Cardiac septum (tissue), 1 donor: ENCODE data around the gene PLA2G4A. TPM values are rescaled to one million over a fixed set of nuclear protein-coding genes. Genes with fewer than 3 reads are reported as not detected.

Experiments used
- DNase-seq: peaks from one replicate; pipeline ENCODE4 v3.0.0-alpha.2; 2020; ENCODE audit warnings: low spot score
- intact Hi-C: fragments of 100-400 bp; cut with DNase I; formaldehyde crosslinking; loops from one replicate; pipeline ENCODE4 v1.14.0; 2022
- total RNA-seq: library from RNA; stranded (reverse); fragmentation: NEBNext Ultra II Directional; extraction: Animal tissue kit (Norgen Biotek cat#: 25700); gene quantifications from one replicate; pipeline ENCODE4 v1.2.1, GENCODE V29; 2021
- donor health status: DM: no; HTN: no; CAD: no.

Gene PLA2G4A
- total RNA-seq, 1 donor from 2014 or later, result 1.3 TPM

DNA sequence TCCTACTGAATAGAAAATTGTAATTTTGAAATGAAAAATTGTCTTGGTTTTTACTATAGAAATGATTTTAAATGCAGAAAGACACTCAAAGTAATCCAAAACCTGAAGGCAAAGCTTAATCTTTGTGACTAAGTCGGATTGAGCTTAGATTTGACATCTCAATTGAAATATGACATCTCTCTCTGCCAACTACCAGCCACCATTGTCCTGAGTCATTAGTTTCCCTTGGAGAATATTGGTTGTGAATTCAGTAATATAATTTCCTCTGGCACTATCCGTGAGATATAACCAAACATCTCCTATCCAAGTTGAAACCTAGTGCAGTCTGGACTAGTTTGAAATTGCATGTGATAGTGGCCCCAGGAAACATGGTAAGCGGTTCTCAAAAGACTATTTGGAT is 37.1 kb downstream of the PLA2G4A start:
- DNase-seq, result no peak
- intact Hi-C loops, result no loop called here

DNA sequence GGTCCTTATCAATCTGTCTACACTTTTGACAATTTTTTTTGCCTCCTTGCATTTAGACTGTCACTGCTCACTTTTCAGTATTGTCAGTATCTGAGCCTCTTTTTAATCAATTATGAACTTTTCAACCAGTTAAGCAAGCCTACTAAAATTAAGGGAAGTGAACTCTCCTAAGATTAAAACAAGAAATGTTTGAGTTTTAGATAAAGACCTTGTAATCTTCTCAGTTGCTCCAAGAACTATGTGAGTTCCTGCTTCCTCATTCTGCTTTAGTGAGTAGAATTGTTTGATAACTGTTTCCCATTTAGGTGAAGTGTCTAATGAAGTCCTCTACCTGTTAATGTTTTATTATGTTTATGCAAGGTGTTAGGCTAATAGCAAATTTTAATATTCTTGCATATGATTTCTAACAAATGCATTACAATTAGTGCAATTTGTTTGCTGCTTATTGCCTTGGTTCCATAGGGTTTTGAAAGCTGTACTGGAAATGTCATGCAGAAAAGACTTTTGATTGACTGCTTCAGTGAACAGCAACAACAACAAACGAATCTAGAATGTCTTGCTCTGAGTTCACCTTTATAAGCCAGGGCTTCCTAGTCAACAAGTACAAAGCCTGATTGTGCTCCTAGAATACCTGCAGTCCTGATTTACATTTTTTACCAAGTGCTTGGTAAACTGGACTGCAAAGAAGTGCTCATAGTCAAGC is 40.9 kb downstream of the PLA2G4A start:
- no peak for DNase-seq
- intact Hi-C loops, result no loop called here

DNA sequence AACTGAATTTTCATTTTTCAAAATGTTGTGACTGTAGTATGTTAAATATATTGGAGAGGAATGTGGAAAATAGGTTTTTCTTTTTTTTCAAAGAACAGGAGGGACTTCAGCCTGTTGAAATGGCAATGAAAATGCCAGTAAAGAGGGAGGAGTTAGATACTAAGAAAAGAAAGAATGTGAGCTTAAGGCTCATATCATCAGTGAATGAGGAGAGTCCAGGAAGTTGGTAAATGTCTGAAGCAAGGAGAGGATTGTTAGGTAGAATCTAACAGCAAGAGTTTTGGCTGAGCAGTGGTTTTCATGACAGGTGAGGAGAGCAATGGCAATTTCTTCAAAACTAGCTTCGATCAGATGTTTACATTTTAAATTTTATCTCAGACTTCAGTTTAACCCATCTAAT is 43.0 kb downstream of the PLA2G4A start:
- intact Hi-C loops, result no loop called here

DNA sequence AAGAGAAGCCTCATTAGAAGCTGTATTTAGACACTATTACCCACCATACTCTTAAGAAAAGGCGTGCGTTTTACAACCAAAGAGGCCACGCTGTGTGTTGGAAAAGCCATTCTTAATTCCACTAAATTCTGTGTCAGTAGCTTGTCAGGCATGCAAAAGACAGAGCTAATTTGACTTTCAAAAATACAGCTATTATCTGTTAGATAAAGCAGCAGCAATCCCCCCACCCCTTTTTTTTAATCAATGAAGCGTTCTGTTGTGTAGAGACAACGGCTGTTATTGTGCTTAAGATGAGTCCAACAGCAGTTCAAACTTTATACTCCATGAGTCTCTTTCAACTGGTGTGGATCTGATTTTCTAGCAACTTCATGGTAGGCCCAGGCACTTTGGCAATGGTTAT is 43.5 kb downstream of the PLA2G4A start:
- intact Hi-C loops, result no loop called here
- no peak for DNase-seq

More for the DNA sequence above, 43.0 kb downstream of the PLA2G4A start:
- no peak for DNase-seq

DNA sequence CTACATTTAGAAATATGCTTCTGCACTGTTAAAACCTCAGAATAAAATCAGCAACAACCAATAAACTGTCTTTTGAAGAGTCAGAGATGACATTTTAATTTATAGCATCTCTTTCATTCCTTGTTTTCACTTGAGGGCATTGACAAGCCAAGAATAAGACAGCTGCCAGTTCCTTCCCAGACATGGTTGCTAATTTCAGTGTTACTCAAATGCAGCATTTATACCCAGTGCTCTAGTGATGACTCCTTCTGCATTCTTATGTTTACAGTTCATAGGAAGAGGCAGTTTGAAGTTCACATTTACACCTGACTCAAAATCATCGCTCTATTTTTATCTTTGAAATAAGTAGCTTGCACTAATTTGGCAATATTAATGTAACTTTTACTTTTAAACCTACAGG is 44.9 kb downstream of the PLA2G4A start:
- intact Hi-C loops, result no loop called here
- DNase-seq, result no peak

DNA sequence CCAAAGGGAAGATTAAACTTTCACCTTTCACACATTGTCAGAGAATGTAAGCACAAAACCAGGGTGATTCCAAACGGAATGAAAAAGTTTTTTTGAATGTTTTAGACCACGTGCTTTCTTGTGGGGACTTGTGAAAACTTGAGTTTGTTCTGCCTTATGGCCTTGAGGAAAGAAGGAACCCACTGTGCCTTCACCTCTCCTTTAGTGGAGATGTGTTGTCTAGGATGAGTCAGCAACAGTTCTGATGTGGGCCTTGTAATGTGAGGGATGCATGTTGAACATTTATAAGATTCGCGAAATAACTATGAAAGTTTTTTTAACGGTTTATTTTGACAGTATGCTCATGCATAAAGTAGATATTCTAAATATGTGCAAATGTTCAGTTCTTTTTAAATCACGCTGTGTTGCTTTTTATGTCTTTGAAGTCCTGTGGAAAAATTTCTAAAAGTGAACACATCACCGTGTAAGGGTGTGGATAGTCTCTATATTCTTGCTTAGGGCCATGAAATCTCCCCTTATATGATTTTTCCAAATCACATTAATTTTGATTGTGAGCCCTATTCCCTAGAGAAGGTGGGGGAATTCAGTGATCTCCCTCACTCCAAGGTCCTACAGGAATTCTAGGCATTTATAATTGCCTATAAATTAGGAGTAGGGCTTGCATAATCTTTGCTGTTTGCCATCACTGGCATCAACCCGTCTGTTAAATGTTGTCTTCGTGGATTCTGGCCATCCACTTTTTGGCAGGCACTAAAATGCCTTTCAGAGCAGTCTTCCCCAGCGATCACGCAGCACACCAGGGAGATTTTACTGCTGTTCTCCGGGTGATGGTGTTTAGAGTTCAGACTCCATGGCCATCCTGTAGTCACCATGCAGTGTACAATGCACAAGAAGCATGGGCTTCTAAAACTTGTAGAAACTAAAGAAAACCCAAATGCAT is 47.4 kb downstream of the PLA2G4A start:
- intact Hi-C loops, result no loop called here
- no peak for DNase-seq

DNA sequence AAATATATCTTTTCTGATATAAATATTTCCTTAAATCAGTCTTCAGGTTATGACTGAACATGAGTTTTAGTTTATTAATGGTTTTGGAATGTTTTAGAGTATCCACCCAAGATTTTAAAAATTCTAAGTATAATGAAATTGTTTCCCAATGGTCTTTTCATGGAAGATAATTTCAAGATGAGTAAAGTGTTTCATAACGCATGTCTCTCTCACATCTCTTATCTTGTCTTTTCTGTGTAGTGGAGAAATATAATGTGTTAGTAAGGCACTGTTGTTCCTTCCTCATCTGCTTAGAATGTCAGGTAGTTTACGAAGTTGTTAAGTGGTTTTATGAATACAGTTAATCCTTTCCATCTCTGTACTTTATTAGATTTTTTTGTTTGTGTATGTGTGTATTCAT is 49.6 kb downstream of the PLA2G4A start:
- DNase-seq, result no peak
- intact Hi-C loops, result no loop called here

DNA sequence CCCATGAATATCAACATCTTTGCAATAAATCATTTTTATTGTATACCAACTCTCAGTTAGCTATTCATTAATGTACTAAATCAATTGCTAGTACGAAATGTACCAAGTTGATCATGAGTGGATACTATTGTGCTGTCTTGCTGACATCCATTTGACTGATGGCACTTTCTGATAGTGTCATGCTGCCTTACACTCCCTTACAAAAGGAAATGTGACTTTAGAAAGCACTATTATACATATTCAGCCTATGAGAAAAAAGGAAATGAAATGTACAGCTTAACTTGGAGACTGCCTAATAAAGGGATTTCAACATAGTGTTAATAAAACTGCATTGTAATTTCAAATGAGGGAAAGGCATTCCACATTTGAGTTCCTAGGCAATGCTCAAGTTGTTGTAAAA is 52.2 kb downstream of the PLA2G4A start:
- DNase-seq, result no peak
- intact Hi-C loops, result no loop called here

DNA sequence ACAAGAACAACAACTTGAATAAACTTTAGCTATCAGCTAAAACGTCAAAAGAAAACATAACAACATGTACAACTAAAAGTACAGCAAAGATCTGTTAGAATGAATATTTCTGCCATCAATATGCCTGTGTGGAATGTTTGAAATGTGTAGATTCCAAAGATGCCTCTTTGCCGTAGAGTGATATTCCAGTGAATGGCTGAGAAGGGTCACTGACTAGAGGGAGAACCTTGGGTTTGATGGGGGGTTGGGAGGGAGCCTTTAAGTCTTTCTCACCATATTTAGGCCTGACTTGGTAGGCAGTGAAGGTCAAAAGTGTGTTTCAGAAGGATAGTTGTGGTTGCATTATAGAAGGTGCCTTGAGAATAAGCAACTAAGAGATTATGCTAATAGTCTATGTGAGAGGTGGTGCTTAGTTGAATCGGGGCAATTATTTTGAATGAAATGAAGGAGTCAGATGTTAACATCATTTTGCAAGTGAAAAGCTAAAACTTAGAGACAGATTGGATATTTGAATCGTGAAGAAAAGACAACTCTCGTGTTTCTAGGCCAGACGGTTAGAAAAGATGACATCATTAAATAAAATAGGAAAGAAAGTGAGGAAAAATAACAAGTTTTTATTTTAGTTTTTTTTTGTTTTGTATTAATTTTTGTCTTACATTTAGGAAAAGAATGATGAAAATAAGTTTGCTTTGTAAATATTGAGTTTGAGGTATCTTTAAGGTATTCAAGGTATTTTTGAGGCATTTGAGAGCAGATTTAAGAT is 53.8 kb downstream of the PLA2G4A start:
- DNase-seq, result no peak
- intact Hi-C loops, result no loop called here

DNA sequence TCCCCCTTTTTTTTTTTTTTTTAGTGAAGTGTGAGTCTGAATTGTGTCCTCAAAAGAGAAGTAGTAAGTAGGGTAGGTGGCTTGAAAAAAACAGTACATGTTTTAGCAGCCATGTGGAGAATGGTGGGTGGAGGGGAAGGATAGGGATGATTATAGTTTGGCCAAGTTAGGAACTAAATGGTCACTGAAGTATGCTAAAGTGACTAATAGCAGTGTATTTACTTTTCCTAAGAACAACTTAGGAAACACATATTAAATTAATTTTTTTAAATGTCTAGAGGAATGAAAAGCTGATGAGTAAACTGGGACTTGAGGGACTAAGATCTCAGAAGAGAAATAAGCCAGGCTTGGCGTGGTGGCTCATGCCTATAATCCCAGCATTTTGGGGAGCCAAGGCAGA is 55.5 kb downstream of the PLA2G4A start:
- no peak for DNase-seq
- intact Hi-C loops, result no loop called here

DNA sequence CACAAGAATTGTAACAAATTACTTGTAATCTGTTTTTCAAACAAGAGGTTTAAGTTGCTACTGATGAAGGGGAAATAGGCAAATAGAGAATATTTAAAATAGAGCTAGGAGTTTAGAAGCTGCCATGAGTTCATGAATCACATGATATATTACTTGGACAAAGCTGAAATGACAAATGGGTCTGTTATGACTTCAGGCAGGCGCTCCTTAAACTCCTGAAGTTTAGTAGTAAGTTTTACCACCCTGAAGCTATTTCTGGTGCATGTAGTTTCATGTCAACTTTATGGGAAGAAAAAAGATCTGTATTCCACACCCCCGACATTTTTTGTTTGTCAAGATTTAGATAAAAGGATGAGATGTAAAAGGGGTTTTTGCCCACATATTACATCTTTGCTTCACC is 58.5 kb downstream of the PLA2G4A start:
- DNase-seq, result no peak
- intact Hi-C loops, result no loop called here

DNA sequence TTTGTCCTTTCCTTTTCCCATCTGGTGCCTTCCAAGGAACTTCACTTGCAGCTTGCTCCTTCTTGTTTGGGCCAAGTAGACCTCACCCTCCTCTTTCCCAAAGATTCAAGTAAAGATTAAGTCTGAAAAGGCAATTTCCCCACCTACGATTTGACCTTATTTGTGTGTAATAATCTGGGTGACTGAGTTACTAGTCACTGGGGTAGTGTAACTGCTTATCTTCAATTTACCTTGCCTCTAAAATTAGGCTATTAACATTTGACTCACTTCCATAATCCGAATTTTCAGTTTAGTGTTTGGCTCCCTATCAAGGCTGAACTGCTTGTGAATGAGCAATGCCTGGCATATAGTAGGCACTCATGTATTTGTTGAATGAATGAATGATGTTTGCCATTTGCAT is 59.6 kb downstream of the PLA2G4A start:
- intact Hi-C loops, result no loop called here
- DNase-seq, result no peak

DNA sequence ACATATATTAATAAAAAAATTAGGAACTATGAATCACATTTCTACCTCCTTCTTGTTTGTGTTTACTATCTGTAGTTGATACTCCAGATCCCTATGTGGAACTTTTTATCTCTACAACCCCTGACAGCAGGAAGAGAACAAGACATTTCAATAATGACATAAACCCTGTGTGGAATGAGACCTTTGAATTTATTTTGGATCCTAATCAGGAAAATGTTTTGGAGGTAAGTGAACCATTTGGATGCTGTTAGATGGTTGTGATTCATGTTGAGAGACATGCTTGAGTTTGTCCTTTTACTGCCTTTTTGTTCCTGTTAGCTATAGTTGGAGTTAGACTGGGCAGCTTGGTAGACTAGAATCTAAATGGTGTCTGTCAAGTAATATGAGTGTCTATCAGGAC is 64.2 kb downstream of the PLA2G4A start:
- intact Hi-C loops, result loop anchor here (10.0 kb wide), 1 partner anchor 208 kb away; the partner anchor contains the start of gene PTGS2
- no peak for DNase-seq

DNA sequence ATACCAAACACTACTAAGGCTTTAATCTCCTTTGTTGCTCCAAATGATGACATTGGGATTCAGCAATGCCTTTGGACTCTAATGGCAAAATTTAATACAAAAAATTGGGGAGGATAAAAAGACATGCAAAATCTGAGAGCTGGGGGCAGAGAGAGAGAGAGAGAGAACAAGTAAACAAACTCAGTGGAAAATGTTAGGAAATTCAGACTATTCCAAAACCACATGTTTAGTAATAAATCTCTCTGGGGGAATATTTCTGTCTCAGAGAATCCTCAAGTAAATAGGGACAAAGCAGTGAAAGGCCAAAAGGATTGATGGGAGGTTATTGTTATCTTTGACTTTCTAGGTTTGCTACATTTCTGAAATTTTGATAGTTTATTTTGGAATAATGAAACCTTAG is 65.7 kb downstream of the PLA2G4A start:
- intact Hi-C loops, result loop anchor here (10.0 kb wide), 1 partner anchor 210 kb away; the partner anchor contains the start of gene PTGS2
- no peak for DNase-seq

DNA sequence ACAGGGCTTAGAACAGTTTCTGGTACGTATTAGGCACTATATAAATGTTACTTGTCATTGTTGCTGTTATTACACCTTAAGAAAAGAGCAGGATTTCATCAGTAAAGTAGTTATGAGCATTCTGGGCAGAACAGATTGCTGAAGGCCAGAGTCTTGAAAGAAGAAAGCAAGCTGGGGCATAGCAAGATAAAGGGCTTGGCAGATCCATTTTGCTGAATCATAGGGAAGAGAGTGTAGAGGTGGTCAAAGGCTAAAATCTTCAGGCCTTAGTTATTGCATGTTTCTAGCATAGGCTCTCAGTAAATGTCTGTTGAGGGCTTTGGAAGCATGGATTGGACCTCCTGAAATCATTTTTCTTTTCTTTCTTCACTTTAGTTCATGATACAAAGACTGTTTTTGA is 67.5 kb downstream of the PLA2G4A start:
- intact Hi-C loops, result loop anchor here (10.0 kb wide), 1 partner anchor 211 kb away; the partner anchor contains the start of gene PTGS2
- DNase-seq, result no peak

DNA sequence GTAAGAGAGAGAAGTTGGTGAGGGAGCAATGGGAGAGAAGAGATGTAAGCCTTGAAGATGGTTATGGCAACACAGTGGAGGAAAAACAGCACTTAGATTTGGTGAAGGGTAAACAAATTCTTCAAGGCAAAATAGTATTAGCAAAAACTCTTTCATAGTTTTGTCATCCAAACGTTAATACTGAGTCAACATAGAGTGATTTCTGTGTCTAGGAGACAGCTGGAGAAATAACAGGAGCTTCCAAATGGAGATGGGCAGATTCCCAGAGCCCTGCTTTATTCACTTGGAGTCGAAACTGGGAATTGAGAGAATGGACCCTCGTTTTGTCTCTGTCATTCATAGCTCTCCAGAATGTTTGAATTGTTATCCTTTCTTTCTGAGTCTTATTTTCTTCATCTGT is 68.3 kb downstream of the PLA2G4A start:
- intact Hi-C loops, result loop anchor here (10.0 kb wide), 1 partner anchor 212 kb away; the partner anchor contains the start of gene PTGS2
- no peak for DNase-seq

DNA sequence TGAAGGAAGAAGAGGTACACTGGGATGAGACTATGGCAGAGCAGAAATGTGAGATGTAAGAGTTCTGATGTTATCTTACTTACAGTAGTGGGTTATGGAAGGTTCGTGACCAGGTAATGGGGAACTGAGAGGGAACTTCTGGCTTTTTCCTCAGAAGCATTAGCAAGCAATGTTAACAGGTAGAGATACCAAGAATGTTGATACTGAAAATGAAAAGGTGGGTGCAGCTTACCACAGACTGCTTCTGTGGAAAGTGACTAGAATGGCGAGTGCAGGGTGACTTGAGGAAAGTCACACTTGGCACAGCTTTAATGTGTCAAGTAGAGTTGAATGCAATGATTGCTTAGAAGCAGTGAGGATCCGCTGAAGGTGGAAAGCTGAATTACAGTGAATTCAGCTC is 70.8 kb downstream of the PLA2G4A start:
- intact Hi-C loops, result loop anchor here (10.0 kb wide), 1 partner anchor 215 kb away; the partner anchor contains the start of gene PTGS2

DNA sequence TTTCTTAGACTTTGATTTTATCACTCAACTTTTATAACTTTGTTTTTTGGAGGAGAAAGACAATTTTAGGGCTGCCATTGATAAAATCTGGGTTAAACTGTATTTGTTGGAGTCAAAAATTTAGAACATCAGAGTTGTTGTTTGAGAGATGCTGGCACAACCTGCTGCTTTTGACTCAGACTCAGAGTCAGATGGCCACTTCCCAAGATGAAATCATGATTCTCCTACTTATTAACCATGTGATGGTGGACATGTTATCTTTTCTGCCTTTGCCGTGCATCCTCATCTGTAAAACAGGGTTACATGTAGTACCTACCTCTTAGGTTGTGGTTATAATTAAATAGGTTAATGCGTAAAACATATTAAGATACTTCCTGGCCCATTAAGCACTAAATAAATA is 71.2 kb downstream of the PLA2G4A start:
- no peak for DNase-seq
- intact Hi-C loops, result loop anchor here (10.0 kb wide), 1 partner anchor 215 kb away; the partner anchor contains the start of gene PTGS2

More for the DNA sequence above, 70.8 kb downstream of the PLA2G4A start:
- no peak for DNase-seq

DNA sequence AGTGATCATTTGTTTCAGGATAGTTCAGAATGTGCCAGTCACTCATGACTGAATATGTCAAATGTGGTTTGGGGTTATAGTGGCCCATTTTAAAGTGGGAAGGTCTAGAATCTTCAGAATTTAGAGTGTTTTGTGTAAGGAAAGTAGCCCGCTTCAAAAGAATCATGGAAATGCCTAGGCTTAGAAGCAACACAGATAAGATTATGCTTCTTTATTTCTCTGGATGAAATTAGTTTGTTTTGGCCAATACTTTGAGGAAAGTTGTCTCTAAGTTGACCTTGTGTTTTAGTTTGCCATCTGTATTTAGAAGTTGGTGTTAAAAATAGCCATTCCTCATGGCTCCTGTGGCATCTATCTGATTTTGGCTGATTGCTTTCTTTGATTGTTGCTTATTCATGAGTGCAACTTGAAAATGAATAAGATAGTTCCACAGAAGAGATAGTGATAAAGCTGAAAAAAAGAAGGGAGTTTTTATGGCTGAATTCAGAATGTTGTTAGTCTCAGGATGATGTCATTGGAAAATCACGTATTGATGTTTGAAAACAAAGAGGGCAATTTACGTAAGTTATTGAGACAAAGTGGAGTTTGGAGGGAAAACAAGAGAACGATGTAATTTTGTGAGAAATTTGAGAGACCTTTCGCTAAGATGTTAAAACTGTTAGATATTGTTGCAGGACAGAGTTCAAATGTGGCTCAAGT is 71.9 kb downstream of the PLA2G4A start:
- intact Hi-C loops, result no loop called here
- no peak for DNase-seq
